HFF-Myc (cell line): ENCODE results near the gene ARHGAP40.

ENCODE experiments used
- DNase-seq: peaks from one replicate; pipeline ENCODE4 v3.0.0-alpha.2; 2011; ENCODE audit warnings: low read depth; ENCODE audit errors: extremely low read depth
- H3K4me3 ChIP-seq: replicated peaks from 2 replicates; pipeline ENCODE4 v1.5.1; 2011; ENCODE audit warnings: low read depth, mild to moderate bottlenecking, control low read depth, low read length
- TF ChIP-seq, protein P1 (sequence below): IDR thresholded peaks from 2 replicates; pipeline ENCODE4 v1.5.1; 2012; ENCODE audit warnings: mild to moderate bottlenecking, low read depth, low read length, control low read depth; ENCODE audit errors: missing control alignments

The ARHGAP40 gene

DNA sequence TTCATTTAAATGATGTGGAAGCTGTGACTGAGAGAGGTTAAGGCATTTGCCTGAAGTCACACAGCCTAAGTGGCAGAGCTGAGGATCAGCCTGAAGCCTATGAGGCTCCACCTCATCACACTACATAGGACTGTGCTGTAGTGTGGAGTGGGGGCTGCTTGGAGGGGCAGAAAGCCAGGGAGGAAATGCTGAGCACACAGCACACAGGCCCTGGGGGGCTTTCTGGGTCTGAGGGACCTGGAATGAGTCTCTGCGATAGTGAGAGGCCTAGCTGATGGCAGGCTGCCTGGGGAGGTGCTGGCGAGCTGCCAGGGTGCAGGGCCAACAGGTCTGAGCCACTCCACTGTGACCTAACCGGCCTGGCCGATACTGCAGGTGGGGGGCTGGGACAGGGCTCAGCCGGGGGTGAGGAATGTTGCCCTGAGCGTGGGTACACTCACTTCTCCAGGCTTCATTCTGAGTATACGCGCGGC, 2.2 kb upstream of the ARHGAP40 start:
- TF ChIP-seq, protein P1, sequence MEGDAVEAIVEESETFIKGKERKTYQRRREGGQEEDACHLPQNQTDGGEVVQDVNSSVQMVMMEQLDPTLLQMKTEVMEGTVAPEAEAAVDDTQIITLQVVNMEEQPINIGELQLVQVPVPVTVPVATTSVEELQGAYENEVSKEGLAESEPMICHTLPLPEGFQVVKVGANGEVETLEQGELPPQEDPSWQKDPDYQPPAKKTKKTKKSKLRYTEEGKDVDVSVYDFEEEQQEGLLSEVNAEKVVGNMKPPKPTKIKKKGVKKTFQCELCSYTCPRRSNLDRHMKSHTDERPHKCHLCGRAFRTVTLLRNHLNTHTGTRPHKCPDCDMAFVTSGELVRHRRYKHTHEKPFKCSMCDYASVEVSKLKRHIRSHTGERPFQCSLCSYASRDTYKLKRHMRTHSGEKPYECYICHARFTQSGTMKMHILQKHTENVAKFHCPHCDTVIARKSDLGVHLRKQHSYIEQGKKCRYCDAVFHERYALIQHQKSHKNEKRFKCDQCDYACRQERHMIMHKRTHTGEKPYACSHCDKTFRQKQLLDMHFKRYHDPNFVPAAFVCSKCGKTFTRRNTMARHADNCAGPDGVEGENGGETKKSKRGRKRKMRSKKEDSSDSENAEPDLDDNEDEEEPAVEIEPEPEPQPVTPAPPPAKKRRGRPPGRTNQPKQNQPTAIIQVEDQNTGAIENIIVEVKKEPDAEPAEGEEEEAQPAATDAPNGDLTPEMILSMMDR = no peak
- H3K4me3 ChIP-seq = no peak overlapping the region
- no peak for DNase-seq

DNA sequence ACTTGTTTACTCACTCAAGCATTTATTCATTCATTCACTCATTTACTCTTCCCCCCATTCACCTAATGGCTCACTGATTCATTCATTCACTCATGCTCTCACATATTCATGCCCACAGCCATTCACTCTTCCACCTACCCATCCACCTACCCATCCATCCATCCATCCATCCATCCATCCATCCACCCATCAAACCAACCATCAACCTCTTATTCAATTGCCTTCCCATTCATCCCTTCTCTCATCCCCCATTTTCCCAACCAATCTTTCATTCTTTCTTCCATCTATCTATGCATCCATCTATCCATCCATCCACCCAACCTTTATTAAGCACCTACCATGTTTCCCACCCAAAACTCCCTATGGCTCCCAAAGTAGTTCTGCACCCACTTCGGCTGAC, 1.6 kb upstream of the ARHGAP40 start:
- no peak for DNase-seq
- TF ChIP-seq, protein P1 = no peak
- H3K4me3 ChIP-seq = no peak overlapping the region

DNA sequence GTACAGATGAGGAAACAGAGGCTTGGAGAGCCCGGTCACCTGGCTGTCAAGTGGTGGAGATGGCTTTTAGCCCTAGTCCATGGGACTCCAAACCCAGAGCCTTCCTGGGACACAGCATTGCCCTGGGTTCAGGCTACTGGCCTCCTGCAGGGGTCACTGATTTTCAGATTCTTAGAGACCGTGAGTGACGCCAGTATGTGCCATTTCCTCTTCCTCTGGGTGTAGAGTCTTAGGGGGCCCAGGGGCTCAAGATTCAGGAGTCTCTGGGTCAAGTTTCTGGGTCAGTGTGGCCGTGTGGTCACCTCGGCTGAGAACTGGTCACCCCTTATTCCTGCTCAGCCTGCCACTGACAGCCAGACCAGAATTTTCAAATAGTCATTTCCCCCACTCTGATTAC, 574 bp downstream of the ARHGAP40 start:
- H3K4me3 ChIP-seq = no peak overlapping the region
- TF ChIP-seq, protein P1 = no peak
- DNase-seq = no peak

DNA sequence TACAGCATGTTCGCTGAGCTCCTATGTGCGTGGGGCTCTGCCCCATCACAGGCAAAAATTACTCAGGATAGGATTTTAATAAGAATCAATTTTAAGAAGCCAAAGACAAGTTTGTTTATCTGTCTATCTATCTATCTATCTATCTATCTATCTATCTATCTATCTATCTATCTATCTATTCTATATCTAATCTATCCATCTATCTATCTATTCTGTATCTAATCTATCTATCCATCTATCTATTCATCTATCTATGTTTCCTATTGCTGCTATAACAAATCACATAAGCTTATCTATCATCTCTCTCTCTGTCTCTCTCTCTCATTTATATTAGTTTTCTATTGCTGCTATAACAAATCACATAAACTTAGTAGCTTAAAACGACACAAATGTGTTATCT, 1.7 kb downstream of the ARHGAP40 start:
- DNase-seq = no peak
- TF ChIP-seq, protein P1 = no peak
- H3K4me3 ChIP-seq = no peak overlapping the region

DNA sequence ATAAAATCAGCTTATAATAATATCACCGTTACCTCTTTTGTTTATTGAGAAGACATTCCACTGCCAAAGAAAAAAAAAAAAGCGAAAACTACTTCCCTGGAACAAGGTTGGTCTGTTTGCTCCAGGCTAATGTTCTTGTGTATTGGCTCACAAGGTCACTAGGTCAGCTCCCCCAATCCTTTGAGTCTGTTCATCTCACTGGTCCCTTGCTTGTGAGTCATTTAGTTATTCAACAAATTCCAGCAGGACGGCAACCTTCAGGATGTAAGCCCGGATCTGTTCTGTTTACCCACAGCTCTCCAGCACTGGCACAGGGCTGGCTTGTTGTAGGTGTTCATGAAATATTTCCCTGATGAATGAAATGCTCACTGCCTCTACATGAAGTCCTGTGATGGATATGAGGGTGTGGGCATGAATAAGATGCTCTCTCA, 3.3 kb downstream of the ARHGAP40 start:
- DNase-seq = peak; percentile 6
- TF ChIP-seq, protein P1 = no peak
- no peak overlapping the region for H3K4me3 ChIP-seq

DNA sequence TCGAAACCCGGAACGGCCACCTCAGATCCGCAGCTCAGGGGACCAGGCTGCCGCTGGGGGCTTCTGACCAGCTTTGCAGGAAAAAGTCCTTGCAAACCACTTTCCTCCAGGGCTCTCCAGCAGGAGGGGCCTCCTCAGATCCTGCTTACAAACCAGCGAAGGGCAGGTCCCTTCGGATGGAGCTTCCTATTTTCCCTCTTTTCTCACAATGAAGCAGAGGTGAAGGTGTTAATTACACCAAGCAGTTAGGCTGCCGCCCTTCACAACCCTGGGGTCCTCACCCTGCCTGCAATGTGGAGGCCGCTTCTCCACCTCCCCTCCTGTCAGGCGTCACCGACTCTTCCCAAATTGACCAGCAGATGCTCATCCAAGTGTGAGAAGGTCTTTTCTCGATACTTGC, 5.7 kb downstream of the ARHGAP40 start:
- no peak for DNase-seq
- H3K4me3 ChIP-seq = no peak overlapping the region
- TF ChIP-seq, protein P1 = no peak

DNA sequence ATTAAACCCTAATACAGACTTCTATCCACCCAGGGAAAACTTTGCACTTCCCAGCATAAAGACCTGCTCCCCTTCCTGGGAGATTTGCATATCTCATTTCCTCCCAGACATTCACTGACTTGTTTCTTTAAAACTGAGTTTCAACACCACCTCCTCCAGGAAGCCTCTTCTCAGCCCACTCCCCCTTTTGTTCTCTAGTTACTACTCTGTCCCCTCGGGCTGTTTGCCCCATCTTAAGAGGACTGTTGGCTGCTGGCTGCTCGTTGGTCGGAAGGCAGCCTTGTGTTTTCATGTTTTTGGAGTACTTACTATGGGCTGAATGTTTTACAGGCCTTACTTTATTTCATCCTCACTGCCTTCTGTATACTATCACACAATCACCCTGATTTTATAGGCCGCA, 6.6 kb downstream of the ARHGAP40 start:
- TF ChIP-seq, protein P1 = no peak
- no peak overlapping the region for H3K4me3 ChIP-seq
- no peak for DNase-seq
